Activated CD8-positive, alpha-beta T cell treated with anti-CD3 and anti-CD28 coated beads for 36 hours (primary cell): ENCODE measurements around the gene RNF220. TPM values are rescaled to one million over a fixed set of nuclear protein-coding genes. Genes with fewer than 3 reads are reported as not detected.

ENCODE experiments used
- ATAC-seq: fragments of 200-7000 bp; cut with Tn5 transposase; one replicate; pipeline ENCODE4 v1.10.0; 2021; ENCODE audit warnings: mild to moderate bottlenecking, moderate library complexity
- CTCF ChIA-PET: fragments of 350-600 bp; sonication (Branson Sonifier 250); formaldehyde crosslinking; loops from one replicate; lab custom pipeline; 2021; ENCODE audit warnings: antibody characterized with exemption; lab: Charles Lee
- POLR2A ChIA-PET: fragments of 350-600 bp; sonication (Branson Sonifier 250); formaldehyde crosslinking; loops from one replicate; lab custom pipeline; 2021; ENCODE audit warnings: antibody characterized with exemption; lab: Charles Lee
- DNase-seq: peaks from one replicate; pipeline ENCODE4 v3.0.0-alpha.2; 2020
- H3K27ac Mint-ChIP-seq: one replicate; pipeline ENCODE4 v1.8.0; 2021; ENCODE audit warnings: mild to moderate bottlenecking, mixed read lengths
- H3K27me3 Mint-ChIP-seq: one replicate; pipeline ENCODE4 v1.8.0; 2021; ENCODE audit warnings: mixed read lengths
- H3K36me3 Mint-ChIP-seq: one replicate; pipeline ENCODE4 v1.8.0; 2021; ENCODE audit warnings: low read depth, mixed read lengths
- H3K4me1 Mint-ChIP-seq: one replicate; pipeline ENCODE4 v1.8.0; 2021; ENCODE audit warnings: low read depth, mixed read lengths
- H3K4me3 Mint-ChIP-seq: one replicate; pipeline ENCODE4 v1.8.0; 2021; ENCODE audit warnings: mild to moderate bottlenecking, moderate library complexity, mixed read lengths
- H3K9me3 Mint-ChIP-seq: one replicate; pipeline ENCODE4 v1.8.0; 2021; ENCODE audit warnings: mixed read lengths
- intact Hi-C: fragments of 100-400 bp; cut with micrococcal nuclease; formaldehyde crosslinking; loops from one replicate; pipeline ENCODE4 v1.10.0; 2022
- total RNA-seq, 2 experiments: library from RNA; stranded (reverse); gene quantifications; one replicate each; pipeline ENCODE4 v1.2.3, GENCODE V29; 2021
- TF ChIP-seq, protein P1 (sequence below): fragments of 200-600 bp; IDR thresholded peaks from one replicate; pipeline ENCODE4 v1.8.0; 2022; ENCODE audit warnings: antibody characterized with exemption, mild to moderate bottlenecking

Gene RNF220
- total RNA-seq, 2 experiments from 2014 or later, result 71.9 to 79.1 TPM

DNA sequence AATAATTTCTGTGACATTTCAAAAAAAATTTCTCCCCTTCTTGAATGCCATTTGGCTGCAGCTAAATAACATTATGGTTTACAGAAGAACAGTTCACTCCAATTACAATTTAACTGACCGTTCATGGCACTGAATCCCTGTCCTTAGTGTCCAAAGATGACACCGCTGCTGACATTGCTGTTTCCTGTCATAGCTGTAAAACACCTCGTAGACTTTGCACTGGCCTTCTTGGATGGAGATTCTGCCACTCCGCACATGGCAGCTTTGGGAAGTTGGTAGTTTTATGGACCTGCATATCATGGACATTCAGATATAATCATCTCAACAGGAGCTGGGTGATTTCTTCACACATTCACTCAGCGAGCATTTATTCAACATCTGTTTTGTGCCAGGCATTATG is 274.4 kb downstream of the RNF220 start:
- TF ChIP-seq, protein P1, sequence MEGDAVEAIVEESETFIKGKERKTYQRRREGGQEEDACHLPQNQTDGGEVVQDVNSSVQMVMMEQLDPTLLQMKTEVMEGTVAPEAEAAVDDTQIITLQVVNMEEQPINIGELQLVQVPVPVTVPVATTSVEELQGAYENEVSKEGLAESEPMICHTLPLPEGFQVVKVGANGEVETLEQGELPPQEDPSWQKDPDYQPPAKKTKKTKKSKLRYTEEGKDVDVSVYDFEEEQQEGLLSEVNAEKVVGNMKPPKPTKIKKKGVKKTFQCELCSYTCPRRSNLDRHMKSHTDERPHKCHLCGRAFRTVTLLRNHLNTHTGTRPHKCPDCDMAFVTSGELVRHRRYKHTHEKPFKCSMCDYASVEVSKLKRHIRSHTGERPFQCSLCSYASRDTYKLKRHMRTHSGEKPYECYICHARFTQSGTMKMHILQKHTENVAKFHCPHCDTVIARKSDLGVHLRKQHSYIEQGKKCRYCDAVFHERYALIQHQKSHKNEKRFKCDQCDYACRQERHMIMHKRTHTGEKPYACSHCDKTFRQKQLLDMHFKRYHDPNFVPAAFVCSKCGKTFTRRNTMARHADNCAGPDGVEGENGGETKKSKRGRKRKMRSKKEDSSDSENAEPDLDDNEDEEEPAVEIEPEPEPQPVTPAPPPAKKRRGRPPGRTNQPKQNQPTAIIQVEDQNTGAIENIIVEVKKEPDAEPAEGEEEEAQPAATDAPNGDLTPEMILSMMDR, result no peak
- ChIA-PET POLR2A (interaction anchor here (1.5 to 2.3 kb wide), 2 partner anchors 18 to 51 kb away, joined by 4 to 6 read pairs; no protein-coding TSS in a partner anchor), CTCF (interaction anchor here (0.9 to 9.5 kb wide), 3 partner anchors 17 to 28 kb away, joined by 3 to 62 read pairs (median 3); no protein-coding TSS in a partner anchor)
- Mint-ChIP-seq H3K36me3 (no peaks in the 10 kb centered on the region), H3K4me1 (peaks cover 5% of the 10 kb centered on the region), H3K27ac (no peak overlapping the region), H3K4me3 (no peak overlapping the region), H3K9me3 (no peaks in the 10 kb centered on the region), H3K27me3 (no peaks in the 10 kb centered on the region)
- DNase-seq (no peak), ATAC-seq (no peak)
- intact Hi-C loops, result no loop called here

DNA sequence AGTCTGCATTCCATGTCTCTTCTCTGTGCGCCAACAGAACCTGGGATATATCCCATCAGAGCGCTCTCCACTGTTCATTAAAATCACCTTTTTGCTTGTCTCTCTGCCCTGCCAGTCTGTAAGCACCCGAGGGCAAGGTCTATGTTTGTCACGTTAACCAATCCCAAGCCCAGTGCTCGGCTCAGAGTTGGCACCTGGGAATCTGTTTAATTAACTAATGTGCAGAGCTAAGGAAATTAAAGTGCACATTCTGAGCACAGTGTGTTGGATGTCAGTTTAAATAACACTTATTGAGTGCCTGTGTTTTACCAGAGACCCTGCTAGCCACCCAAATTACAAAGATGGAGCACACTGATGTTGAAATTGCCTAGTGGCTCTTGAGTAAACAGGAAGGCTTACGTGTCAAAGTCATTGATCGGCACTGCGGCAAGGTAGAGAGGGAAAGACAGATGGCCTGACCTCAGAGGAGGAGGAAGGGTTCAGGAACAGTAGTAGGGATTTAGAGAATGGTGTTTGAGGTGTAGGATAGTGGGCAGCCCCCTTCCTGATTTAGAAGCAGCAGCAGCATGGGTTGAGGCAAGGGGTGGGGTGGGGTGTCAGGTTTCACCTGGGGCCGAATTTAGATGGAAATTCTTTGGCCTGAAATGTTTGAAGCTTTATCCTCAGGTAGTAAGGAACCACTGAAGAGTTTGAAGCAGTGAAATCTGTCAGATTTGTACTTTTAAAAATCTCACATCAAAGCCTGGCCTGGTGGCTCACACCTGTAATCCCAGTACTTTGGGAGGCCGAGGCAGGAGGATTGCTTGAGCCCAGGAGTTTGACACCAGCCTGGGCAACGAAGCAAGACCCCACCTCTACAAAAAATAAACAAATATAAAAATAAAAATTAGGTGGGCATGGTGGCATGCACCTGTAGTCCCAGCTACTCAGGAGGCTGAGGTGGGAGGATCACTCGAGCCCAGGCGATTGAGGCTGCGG is 277.1 kb downstream of the RNF220 start:
- H3K9me3 Mint-ChIP-seq, result no peaks in the 10 kb centered on the region
- ChIA-PET CTCF (interaction anchor here (1.3 to 1.4 kb wide), 2 partner anchors 15 to 29 kb away, joined by 3 to 7 read pairs; no protein-coding TSS in a partner anchor), POLR2A (interaction anchor here (0.7 to 1.8 kb wide), 3 partner anchors 40 to 256 kb away, joined by 3 to 4 read pairs (median 3); no protein-coding TSS in a partner anchor)
- TF ChIP-seq, protein P1, result no peak
- no peaks in the 10 kb centered on the region for H3K36me3 Mint-ChIP-seq
- intact Hi-C loops, result no loop called here
- DNase-seq (no peak), ATAC-seq (no peak)
- no peak overlapping the region for H3K4me3 Mint-ChIP-seq
- H3K27me3 Mint-ChIP-seq, result no peaks in the 10 kb centered on the region
- peaks cover 2% of the 10 kb centered on the region for H3K4me1 Mint-ChIP-seq
- no peak overlapping the region for H3K27ac Mint-ChIP-seq

DNA sequence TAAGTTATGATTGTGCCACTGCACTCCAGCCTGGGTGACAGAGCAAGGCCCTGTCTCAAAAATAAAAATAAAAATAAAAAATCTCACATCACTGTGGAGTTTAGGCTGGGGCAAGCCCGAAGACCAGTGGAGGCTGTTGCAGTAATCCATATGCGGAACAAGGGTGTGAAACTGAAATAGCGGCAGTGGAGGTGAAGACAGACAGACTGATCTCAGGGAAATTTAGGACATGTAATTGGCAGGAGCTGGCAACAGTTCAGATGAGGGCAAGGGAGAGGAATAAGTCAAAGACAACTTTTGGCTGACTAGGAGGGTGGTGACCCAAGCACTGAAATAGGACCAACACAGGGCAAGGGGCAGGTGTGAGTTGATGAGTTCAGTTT is 277.8 kb downstream of the RNF220 start:
- intact Hi-C loops, result no loop called here
- TF ChIP-seq, protein P1, result no peak
- DNase-seq (no peak), ATAC-seq (no peak)
- POLR2A ChIA-PET, result interaction anchor here (1.1 to 2.3 kb wide), 3 partner anchors 14 to 48 kb away, joined by 4 to 6 read pairs (median 4); no protein-coding TSS in a partner anchor
- no peak overlapping the region for H3K27ac Mint-ChIP-seq
- H3K4me1 Mint-ChIP-seq, result peaks cover 2% of the 10 kb centered on the region
- H3K27me3 Mint-ChIP-seq, result no peaks in the 10 kb centered on the region
- no peak overlapping the region for H3K4me3 Mint-ChIP-seq
- no peaks in the 10 kb centered on the region for H3K36me3 Mint-ChIP-seq
- CTCF ChIA-PET, result interaction anchor here (1.3 kb wide), 1 partner anchor 30 kb away, joined by 3 read pairs; no protein-coding TSS in a partner anchor
- H3K9me3 Mint-ChIP-seq, result no peaks in the 10 kb centered on the region

DNA sequence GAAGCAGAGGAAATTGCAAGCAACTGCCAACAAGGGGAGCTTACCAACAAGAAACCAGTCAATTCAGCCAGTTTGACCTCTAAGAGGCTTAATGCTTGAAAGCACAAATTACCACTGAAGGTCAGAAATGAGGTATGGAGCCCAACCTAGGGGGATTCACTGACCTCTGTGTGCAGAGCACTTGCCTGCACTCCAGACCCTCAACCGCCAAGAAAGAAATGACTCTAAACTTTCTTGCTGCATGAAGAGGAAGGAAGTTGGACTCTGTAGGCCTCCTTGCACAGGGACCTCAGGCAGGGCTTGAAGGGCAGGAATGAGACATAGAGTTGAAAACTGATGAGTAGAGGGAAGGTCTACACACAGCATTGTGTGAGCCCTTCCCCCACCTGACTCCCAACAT is 279.5 kb downstream of the RNF220 start:
- H3K9me3 Mint-ChIP-seq, result no peaks in the 10 kb centered on the region
- ChIA-PET POLR2A (interaction anchor here (0.6 to 2.3 kb wide), 3 partner anchors 13 to 1076 kb away, joined by 3 to 6 read pairs (median 4); partner anchors contain the start of gene RNU5D-1), CTCF (interaction anchor here (1.0 to 1.1 kb wide), 2 partner anchors 24 to 30 kb away, joined by 3 to 4 read pairs; no protein-coding TSS in a partner anchor)
- ATAC-seq (peak; percentile 30), DNase-seq (no peak)
- intact Hi-C loops, result no loop called here
- TF ChIP-seq, protein P1, result no peak
- no peak overlapping the region for H3K27ac Mint-ChIP-seq
- no peaks in the 10 kb centered on the region for H3K36me3 Mint-ChIP-seq
- H3K4me1 Mint-ChIP-seq, result peaks cover 2% of the 10 kb centered on the region
- H3K27me3 Mint-ChIP-seq, result no peaks in the 10 kb centered on the region
- no peak overlapping the region for H3K4me3 Mint-ChIP-seq
